Subcutaneous abdominal adipose tissue (tissue), 5 donors: ENCODE data around the gene CAPS2.
"Not testable (repeated sequence)": the region's sequence is repeated elsewhere in the genome, so short reads cannot be mapped to it uniquely, and the experiment has no call there.

Experiments
- H3K27ac ChIP-seq: one replicate; pipeline ENCODE4 v1.7.0; 2013; ENCODE audit warnings: low read depth, mild to moderate bottlenecking, inconsistent platforms, low read length, moderate library complexity
- H3K27me3 ChIP-seq, 5 donors: one replicate each; pipeline ENCODE4 v1.7.0; 2013; ENCODE audit warnings: low read length in 5 of 5, inconsistent platforms in 1 of 5; ENCODE audit not compliant: control insufficient read depth in 5 of 5, insufficient read depth in 4 of 5
- H3K36me3 ChIP-seq, 5 donors: one replicate each; pipeline ENCODE4 v1.7.0; 2013; ENCODE audit warnings: low read length in 5 of 5; ENCODE audit not compliant: control insufficient read depth in 5 of 5, insufficient read depth in 5 of 5
- H3K4me1 ChIP-seq, 5 donors: one replicate each; pipeline ENCODE4 v1.7.0; 2013; ENCODE audit warnings: low read length in 5 of 5, mild to moderate bottlenecking in 3 of 5, moderate library complexity in 1 of 5; ENCODE audit not compliant: control insufficient read depth in 5 of 5, insufficient read depth in 5 of 5
- H3K4me3 ChIP-seq, 5 donors: one replicate each; pipeline ENCODE4 v1.7.0; 2013; ENCODE audit warnings: low read length in 5 of 5, low read depth in 1 of 5
- H3K9ac ChIP-seq, 5 donors: one replicate each; pipeline ENCODE4 v1.7.0; 2013; ENCODE audit warnings: low read length in 5 of 5, mild to moderate bottlenecking in 4 of 5, moderate library complexity in 3 of 5
- H3K9me3 ChIP-seq, 5 donors: one replicate each; pipeline ENCODE4 v1.7.0; 2013; ENCODE audit warnings: low read length in 5 of 5; ENCODE audit not compliant: control insufficient read depth in 5 of 5
- donor health status: healthy.
- donor health status: healthy.
- donor health status: healthy.
- donor health status: healthy.
- donor health status: healthy.

The CAPS2 gene

GRCh38 chr12:75346215-75346614 is 16.1 kb upstream of the CAPS2 start:
- H3K9ac ChIP-seq, H3K27ac ChIP-seq, H3K9me3 ChIP-seq, H3K27me3 ChIP-seq, H3K4me1 ChIP-seq, H3K36me3 ChIP-seq, H3K4me3 ChIP-seq: not testable (repeated sequence)

- Histone ChIP-seq H3K9me3 (no peaks in the 10 kb centered on the region), H3K27me3 (no peaks in the 10 kb centered on the region), H3K27ac (no peak overlapping the region), H3K4me1 (no peaks in the 10 kb centered on the region), H3K9ac (no peak overlapping the region), H3K4me3 (no peak overlapping the region), H3K36me3 (no peaks in the 10 kb centered on the region)
Measured at GRCh38 chr12:75345531-75345930, 15.4 kb upstream of the CAPS2 start.

DNA sequence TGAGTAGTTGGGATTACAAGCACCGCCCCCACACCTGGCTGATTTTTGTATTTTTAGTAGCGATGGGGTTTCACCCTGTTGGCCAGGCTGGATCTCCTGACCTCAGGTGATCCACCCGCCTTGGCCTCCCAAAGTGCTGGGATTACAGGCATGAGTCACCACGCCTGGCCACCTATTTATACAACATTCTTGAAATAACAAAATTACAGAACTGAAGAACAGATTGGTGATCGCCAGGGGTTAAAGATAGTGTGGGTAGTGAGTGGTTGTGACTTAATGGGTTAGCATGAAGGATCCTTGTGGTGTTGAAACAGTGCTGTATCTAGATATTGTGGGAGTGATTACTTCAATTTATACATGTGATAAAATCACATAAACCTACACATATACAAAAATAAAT is 11.7 kb upstream of the CAPS2 start:
- H3K36me3 ChIP-seq, result no peaks in the 10 kb centered on the region
- no peak overlapping the region for H3K4me3 ChIP-seq
- no peaks in the 10 kb centered on the region for H3K27me3 ChIP-seq
- H3K9ac ChIP-seq, result no peak overlapping the region
- H3K4me1 ChIP-seq, result no peaks in the 10 kb centered on the region
- no peak overlapping the region for H3K27ac ChIP-seq
- H3K9me3 ChIP-seq, result no peaks in the 10 kb centered on the region

DNA sequence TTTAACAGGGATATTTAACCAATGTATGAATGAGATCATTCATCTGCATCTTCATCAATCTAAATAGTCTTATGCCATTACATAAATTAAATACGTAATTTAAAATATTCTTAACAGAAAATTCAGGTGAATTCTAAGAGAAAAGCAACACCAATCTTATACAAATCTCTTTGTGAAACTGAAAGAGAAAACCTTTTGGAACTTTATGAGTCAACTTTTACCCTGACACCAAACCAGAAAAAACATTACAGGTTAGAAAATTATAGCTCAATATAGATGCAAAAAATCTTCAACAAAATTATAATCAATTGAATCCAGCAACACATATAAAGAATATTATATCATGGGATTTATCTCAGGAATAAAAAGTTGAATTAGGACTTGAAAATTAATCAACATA is 7.8 kb upstream of the CAPS2 start:
- H3K9me3 ChIP-seq, result no peaks in the 10 kb centered on the region
- H3K27me3 ChIP-seq, result no peaks in the 10 kb centered on the region
- H3K4me3 ChIP-seq, result no peak overlapping the region
- H3K9ac ChIP-seq, result no peak overlapping the region
- peaks cover 2 to 12% (median 11%) of the 10 kb centered on the region in 5 donors for H3K4me1 ChIP-seq
- H3K27ac ChIP-seq, result no peak overlapping the region
- no peaks in the 10 kb centered on the region for H3K36me3 ChIP-seq

DNA sequence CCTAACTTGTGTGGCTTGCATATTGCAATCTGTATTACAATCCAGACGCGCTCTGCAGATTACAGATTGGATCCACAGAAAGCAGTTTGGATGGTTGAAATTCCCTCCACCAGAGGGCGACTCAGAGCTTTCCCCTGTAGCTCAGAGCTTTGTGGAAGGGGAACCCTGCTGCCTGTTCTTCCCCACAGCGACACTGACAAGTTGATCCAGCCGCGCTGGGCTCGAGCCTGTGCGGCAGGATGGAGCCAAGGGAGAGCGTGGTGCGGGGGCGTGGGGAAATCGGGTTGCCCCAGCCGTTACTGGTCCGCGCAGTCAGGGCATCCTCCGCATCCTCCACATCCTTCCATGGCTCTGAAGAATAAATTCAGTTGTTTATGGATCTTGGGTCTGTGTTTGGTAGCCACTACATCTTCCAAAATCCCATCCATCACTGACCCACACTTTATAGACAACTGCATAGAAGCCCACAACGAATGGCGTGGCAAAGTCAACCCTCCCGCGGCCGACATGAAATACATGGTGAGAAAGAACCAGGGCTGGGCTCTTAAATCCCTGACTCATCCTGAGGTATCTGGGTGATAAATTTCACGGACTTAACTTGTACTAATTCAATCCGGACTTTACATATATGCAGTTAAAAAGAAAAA is 4.4 kb upstream of the CAPS2 start, which contains the start of gene GLIPR1L1:
Gene GLIPR1L1 (plus strand): TSS at position 287 of the 647 bp plus-strand sequence. CDS start 59 bp downstream, at position 346.
- Histone ChIP-seq H3K4me3 (peak within 1 kb of the TSS; percentile 55 to 66 (median 60)), H3K27ac (no peak within 1 kb of the TSS), H3K9ac (peak within 1 kb of the TSS in 2 of 5 donors; percentile 33 to 47), H3K27me3 (no peaks in the 10 kb centered on the region), H3K36me3 (no peaks in the 10 kb centered on the region), H3K9me3 (no peaks in the 10 kb centered on the region), H3K4me1 (peaks cover 3 to 20% (median 15%) of the 10 kb centered on the region in 5 donors)

DNA sequence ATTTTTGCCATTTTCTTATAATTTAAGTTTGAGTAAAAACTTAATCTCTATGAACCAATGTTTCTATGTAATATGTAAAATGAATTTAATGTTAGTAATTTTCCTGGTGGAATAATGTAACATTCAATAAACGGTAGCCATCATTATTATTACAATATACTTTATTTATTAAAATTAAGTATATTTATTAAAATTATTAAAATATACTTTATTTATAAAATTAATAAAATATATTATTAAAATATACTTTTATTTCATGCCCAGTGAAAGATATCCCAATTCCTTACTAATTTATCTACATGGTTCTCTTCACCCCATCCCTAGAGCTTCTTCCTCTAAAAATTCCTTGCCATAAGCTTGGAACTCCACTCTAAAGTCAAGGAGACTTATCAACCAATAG is 2.5 kb downstream of the CAPS2 start:
- Histone ChIP-seq H3K9me3 (no peaks in the 10 kb centered on the region), H3K27ac (no peak overlapping the region), H3K36me3 (no peaks in the 10 kb centered on the region)

DNA sequence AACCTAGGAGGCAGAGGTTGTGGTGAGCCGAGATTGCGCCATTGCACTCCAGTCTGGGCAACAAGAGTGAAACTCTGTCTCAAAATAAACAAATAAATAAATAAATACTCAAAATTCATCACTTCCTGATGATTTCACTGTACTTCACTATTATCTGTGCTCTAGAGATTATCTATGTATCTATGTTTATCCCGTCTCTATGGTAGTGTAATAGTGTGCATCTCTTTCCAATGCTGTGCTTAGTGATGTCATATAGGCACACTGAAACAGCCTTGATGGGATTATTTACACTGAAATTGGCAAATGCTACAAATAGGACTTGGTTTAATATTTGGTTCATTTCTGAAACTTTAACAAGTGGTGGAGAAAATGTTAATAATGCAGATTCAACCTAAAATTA is 6.5 kb downstream of the CAPS2 start:
- Histone ChIP-seq H3K9me3 (no peaks in the 10 kb centered on the region), H3K4me3 (no peak overlapping the region), H3K4me1 (no peaks in the 10 kb centered on the region), H3K36me3 (no peaks in the 10 kb centered on the region), H3K27ac (no peak overlapping the region), H3K27me3 (no peaks in the 10 kb centered on the region), H3K9ac (no peak overlapping the region)

More for the DNA sequence above, 2.5 kb downstream of the CAPS2 start:
- no peak overlapping the region for H3K9ac ChIP-seq
- no peak overlapping the region for H3K4me3 ChIP-seq
- H3K27me3 ChIP-seq, result no peaks in the 10 kb centered on the region
- peaks cover 2 to 10% (median 7%) of the 10 kb centered on the region in 5 donors for H3K4me1 ChIP-seq

- Histone ChIP-seq H3K9me3 (no peaks in the 10 kb centered on the region), H3K4me3 (no peak overlapping the region), H3K27me3 (no peaks in the 10 kb centered on the region), H3K4me1 (no peaks in the 10 kb centered on the region), H3K9ac (no peak overlapping the region), H3K27ac (no peak overlapping the region), H3K36me3 (no peaks in the 10 kb centered on the region)
Measured at GRCh38 chr12:75322464-75322863, 7.7 kb downstream of the CAPS2 start.

- H3K9me3 ChIP-seq, result no peaks in the 10 kb centered on the region
- H3K4me3 ChIP-seq, result no peak overlapping the region
- H3K27ac ChIP-seq, result no peak overlapping the region
- H3K27me3 ChIP-seq, result no peaks in the 10 kb centered on the region
- H3K4me1 ChIP-seq, result no peaks in the 10 kb centered on the region
- peaks cover 0 to 6% (median 0%) of the 10 kb centered on the region in 5 donors for H3K36me3 ChIP-seq
- H3K9ac ChIP-seq, result no peak overlapping the region
Measured at GRCh38 chr12:75317784-75318183, 12.3 kb downstream of the CAPS2 start.

GRCh38 chr12:75315518-75315917 is 14.6 kb downstream of the CAPS2 start:
- H3K9ac ChIP-seq, result no peak overlapping the region
- H3K4me1 ChIP-seq, result no peaks in the 10 kb centered on the region
- H3K27me3 ChIP-seq, result no peaks in the 10 kb centered on the region
- no peak overlapping the region for H3K27ac ChIP-seq
- H3K36me3 ChIP-seq, result peaks cover 0 to 6% (median 0%) of the 10 kb centered on the region in 5 donors
- no peaks in the 10 kb centered on the region for H3K9me3 ChIP-seq
- no peak overlapping the region for H3K4me3 ChIP-seq
